DND-41 (cell line): ENCODE results near the gene PRKAR1B.

Experiments used
- EZH2 ChIP-seq: IDR thresholded peaks from 3 replicates; pipeline ENCODE4 v1.6.1; 2012; ENCODE audit warnings: borderline replicate concordance, low read depth, mild to moderate bottlenecking, moderate library complexity, low read length, inconsistent platforms; ENCODE audit not compliant: severe bottlenecking
- TF ChIP-seq, protein P1 (sequence below): IDR thresholded peaks from 2 replicates; pipeline ENCODE4 v1.5.1; 2012; ENCODE audit warnings: borderline replicate concordance, low read length, moderate library complexity, mild to moderate bottlenecking; ENCODE audit not compliant: poor library complexity, severe bottlenecking; ENCODE audit errors: extremely low read depth

DNA sequence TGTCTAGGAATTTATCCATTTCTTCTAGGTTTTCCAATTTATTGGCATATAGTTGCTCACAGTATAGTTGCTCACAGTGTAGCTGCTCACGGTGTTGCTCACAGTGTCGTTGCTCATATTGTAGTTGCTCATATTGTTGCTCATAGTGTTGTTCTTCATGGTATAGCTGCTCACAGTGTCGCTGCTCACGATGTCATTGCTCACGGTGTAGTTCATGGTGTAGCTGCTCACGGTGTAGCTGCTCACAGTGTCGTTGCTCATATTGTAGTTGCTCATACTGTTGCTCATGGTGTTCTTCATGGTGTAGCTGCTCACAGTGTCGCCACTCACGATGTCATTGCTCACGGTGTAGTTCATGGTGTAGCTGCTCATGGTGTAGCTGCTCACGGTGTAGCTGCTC, 7.7 kb upstream of the PRKAR1B start:
- TF ChIP-seq, protein P1, sequence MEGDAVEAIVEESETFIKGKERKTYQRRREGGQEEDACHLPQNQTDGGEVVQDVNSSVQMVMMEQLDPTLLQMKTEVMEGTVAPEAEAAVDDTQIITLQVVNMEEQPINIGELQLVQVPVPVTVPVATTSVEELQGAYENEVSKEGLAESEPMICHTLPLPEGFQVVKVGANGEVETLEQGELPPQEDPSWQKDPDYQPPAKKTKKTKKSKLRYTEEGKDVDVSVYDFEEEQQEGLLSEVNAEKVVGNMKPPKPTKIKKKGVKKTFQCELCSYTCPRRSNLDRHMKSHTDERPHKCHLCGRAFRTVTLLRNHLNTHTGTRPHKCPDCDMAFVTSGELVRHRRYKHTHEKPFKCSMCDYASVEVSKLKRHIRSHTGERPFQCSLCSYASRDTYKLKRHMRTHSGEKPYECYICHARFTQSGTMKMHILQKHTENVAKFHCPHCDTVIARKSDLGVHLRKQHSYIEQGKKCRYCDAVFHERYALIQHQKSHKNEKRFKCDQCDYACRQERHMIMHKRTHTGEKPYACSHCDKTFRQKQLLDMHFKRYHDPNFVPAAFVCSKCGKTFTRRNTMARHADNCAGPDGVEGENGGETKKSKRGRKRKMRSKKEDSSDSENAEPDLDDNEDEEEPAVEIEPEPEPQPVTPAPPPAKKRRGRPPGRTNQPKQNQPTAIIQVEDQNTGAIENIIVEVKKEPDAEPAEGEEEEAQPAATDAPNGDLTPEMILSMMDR, result no peak
- TF ChIP-seq EZH2, result no peak
